Activated CD4-positive, alpha-beta T cell treated with anti-CD3 and anti-CD28 coated beads for 48 hours (primary cell): ENCODE measurements around the gene BSDC1.
"Not testable (repeated sequence)": the region's sequence is repeated elsewhere in the genome, so short reads cannot be mapped to it uniquely, and the experiment has no call there.

Source experiments
- DNase-seq: peaks from one replicate; pipeline ENCODE4 v3.0.0-alpha.2; 2020

Gene BSDC1, protein sequence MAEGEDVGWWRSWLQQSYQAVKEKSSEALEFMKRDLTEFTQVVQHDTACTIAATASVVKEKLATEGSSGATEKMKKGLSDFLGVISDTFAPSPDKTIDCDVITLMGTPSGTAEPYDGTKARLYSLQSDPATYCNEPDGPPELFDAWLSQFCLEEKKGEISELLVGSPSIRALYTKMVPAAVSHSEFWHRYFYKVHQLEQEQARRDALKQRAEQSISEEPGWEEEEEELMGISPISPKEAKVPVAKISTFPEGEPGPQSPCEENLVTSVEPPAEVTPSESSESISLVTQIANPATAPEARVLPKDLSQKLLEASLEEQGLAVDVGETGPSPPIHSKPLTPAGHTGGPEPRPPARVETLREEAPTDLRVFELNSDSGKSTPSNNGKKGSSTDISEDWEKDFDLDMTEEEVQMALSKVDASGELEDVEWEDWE

DNA sequence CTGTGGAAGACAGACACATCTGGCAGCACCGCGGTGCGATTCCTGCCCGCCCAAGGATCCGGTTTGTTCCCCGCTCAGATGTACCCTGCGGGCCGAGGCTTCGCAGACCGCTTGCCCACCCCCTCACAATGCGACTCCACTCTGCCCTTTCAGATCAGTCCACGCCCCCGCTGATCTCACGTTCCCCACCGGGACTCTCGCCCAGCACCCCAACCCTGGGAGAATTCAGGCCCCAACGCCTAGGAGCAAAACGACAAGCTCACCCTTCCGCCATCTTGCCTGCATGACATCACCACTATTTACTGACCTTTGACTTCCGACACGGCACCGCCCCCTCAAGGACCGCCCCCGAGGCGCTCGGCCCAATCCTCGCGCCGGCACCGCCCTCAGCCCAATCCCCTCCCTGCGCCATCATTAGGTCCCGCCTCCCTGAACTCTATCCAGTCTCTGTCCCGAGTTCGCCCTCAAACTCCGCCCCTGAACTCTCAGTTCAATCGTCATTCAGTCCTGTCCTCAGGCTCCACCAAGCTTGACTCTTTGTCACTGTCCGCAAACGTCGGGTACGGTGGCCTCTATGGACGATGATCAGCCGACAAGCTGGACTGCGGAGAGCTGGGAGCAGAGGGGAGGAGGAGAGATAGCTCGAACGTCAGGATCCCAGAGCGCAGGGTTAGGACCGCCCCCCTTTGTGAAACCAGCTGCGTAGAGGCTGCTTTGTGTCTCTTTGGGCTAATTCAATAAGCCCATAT is at the start of gene BSDC1:
BSDC1 (minus strand) TSS at position 301 of the 749 bp plus-strand sequence; CDS start at position 274, 27 bp downstream.
- DNase-seq: peak; percentile 99

DNA sequence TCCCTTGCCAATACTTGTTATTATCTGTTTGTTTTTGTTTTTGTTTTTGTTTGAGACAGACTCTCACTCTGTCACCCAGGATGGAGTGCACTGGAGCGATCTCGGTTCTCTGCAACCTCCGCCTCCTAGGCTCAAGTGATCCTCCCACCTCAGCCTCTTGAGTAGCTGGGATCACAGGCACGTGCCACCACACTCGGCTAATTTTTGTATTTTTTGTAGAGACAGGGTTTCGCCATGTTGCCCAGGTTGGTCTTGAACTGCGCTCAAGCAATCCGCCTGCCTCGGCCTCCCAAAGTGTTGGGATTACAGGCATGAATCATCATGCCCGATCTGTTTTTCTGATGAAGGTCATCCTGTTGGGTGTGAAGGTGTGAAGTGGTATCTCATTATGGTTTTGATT is 47.2 kb upstream of the BSDC1 start:
- not testable (repeated sequence) for DNase-seq

- DNase-seq: not testable (repeated sequence)
These were observed 44.5 kb upstream of the BSDC1 start for GRCh38 chr1:32438777-32439176.

- DNase-seq: no peak
These were observed 43.9 kb upstream of the BSDC1 start for GRCh38 chr1:32438136-32438535.

DNA sequence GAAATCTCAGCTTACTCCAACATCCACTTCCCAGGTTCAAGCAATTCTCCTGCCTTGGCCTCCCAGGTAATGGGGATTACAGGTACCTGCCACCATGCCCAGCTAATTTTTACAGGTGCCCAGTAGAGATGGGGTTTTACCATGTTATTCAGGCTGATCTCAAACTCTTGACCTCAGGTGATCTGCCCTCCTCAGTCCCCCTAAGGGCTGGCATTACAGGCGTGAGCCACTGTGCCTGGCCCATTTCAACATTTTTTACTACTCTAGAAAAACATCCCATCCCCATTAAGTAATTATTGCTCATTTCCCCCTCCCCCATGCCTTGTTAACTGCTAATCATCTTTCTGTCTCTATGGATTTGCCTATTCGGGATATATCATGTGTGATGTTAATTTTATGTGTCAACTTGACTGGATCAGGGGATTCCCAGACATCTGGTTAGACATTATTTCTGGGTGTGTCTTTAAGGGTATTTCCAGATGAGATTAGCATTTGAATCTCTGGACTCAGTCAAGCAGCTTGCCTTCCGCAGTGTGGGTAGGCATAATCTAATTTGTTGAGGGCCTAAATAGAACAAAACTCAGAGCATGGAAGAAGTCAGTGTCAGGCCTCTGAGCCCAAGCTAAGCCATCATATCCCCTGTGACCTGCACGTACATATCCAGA is 37.6 kb upstream of the BSDC1 start:
- DNase-seq: no peak

GRCh38 chr1:32427264-32427963 is 33.2 kb upstream of the BSDC1 start:
- DNase-seq: no peak

DNA sequence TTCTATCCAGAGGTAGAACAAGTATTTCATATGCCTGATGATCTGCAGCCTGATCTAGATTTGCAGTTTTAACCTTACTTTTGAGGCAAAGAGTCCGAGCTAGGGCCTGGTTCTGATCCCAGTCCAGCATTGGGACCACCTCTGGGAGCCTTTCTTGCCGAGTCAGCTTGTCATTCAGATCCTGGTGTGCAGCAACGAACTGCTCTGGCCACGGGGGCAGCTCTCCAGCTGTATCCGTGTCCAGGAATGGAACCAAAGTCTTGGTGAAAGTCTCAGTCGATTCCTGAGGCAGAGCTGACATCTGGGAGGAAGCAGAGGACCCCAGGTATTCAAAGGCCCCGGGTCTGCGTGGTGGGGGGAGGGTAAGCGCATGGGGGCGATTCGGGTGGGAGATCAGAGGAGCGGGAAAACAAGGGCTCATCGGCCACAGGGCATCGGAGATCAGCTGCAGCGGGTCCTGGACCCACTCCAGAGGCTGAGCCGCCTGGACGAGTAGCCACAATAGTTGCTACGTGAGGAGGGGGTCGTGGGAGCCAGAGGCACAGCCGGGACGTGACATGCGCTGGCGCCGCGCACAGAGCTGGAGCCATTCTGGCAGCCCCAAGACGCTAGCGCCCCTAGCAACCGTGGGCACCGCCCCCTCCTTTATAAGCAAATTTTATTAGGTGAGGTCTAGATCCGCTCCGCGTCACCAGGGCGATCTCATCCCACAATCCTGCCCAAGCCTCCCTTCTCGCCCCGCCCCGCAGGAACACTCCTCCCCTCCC is 32.4 kb upstream of the BSDC1 start:
- DNase-seq: no peak

DNA sequence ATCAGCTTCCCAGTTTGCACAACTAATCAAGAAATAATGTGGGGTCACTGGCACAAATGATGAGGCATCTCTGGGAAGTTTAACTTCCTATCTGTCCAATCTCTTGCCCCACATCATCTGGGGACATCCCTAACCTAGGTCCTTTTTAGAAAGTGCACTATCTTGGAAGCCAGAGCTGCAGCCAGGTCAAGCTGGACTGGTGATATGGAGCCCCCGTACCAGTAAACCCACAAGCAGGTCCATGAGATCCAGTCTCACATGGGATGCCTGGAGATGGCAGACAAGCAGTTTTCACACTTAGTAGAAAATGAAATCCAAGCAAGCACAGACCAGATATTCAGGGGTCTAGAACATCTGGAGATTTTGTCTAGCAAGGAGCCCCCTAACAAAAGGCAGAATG is 27.5 kb upstream of the BSDC1 start:
- no peak for DNase-seq

GRCh38 chr1:32414186-32414886 is 20.1 kb upstream of the BSDC1 start:
- no peak for DNase-seq

- DNase-seq: peak; percentile 82
These were observed 19.4 kb upstream of the BSDC1 start for GRCh38 chr1:32413507-32414185.

DNA sequence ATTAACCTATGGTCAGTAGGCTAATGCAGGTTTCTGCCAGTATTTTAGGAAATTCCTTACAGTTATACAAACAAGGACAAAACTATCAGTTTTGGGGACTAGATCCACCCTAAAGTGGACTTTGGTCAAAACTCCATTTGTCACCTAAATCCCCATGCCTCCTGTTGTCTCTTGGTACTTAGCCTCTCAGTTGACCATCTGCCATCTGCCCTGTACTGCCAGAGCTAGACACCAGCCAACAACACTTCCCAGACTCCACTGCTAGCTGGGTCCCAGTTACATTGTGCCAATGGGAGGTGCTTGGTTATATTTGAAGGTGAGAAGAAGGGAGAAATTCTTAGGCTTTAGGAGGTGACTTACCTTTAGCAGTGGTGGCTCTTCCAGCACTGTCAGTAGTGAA is 17.0 kb upstream of the BSDC1 start:
- no peak for DNase-seq

GRCh38 chr1:32406629-32407111 is 12.4 kb upstream of the BSDC1 start:
- no peak for DNase-seq

GRCh38 chr1:32405672-32406467 is 11.6 kb upstream of the BSDC1 start:
- no peak for DNase-seq

- DNase-seq: no peak
These were observed 10.7 kb upstream of the BSDC1 start for GRCh38 chr1:32404946-32405345.

- DNase-seq: peak; percentile 73
These were observed 6.8 kb upstream of the BSDC1 start for GRCh38 chr1:32400876-32401631.

- DNase-seq: no peak
These were observed 5.6 kb upstream of the BSDC1 start for GRCh38 chr1:32399843-32400242.

DNA sequence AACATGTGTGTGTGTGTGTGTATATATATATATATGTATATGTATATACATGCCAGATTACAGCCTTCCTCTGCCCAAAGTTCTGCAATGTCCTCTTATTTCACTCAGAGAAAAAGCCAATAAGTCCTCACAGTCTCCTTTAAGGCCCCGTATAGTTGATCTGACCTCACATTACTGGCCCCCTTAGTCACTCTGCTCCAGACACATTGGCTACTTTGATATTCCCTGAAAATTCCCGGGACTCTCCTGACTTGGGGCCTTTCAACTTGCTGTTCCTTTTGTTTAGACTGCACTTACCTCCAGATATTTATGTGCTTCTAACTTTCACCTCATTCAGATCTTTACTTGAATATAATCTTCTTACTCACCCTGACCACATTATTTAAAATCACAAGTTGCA is 4.2 kb upstream of the BSDC1 start:
- DNase-seq: no peak

- not testable (repeated sequence) for DNase-seq
These were observed 2.3 kb upstream of the BSDC1 start for GRCh38 chr1:32396524-32396923.

- no peak for DNase-seq
These were observed 720 bp upstream of the BSDC1 start for GRCh38 chr1:32394890-32395432.
